Mesenchymal stem cell (in vitro differentiated cells and primary cell): Measurements from ENCODE around the gene TPRKB.
"Not testable (repeated sequence)": the region's sequence is repeated elsewhere in the genome, so short reads cannot be mapped to it uniquely, and the experiment has no call there.

Source experiments
- DNase-seq: peaks from one replicate; pipeline ENCODE4 v3.0.0-alpha.2; 2013
- H2AFZ ChIP-seq: one replicate; pipeline ENCODE4 v1.6.1; 2013; ENCODE audit warnings: low read depth, mild to moderate bottlenecking, control low read depth, inconsistent platforms, low read length, moderate library complexity
- H2AK5ac ChIP-seq: 2 replicates; pipeline ENCODE4 v1.6.1; 2013; ENCODE audit warnings: low read length, moderate library complexity, mild to moderate bottlenecking, inconsistent platforms; ENCODE audit not compliant: severe bottlenecking
- H2BK120ac ChIP-seq: one replicate; pipeline ENCODE4 v1.6.1; 2013; ENCODE audit warnings: low read depth, mild to moderate bottlenecking, inconsistent platforms, low read length, moderate library complexity
- H2BK12ac ChIP-seq, 2 experiments: one replicate each; pipeline ENCODE4 v1.6.1; 2013; ENCODE audit warnings: inconsistent platforms in 2 of 2, low read length in 2 of 2, mild to moderate bottlenecking in 2 of 2, moderate library complexity in 2 of 2, control low read depth in 1 of 2
- H2BK15ac ChIP-seq: one replicate; pipeline ENCODE4 v1.6.1; 2013; ENCODE audit warnings: mild to moderate bottlenecking, low read depth, inconsistent platforms; ENCODE audit not compliant: poor library complexity, severe bottlenecking
- H2BK5ac ChIP-seq: 2 replicates; pipeline ENCODE4 v1.6.1; 2013; ENCODE audit warnings: low read depth, mild to moderate bottlenecking, low read length, control low read depth, inconsistent platforms; ENCODE audit not compliant: poor library complexity, severe bottlenecking
- H3K14ac ChIP-seq, 2 experiments: one replicate each; pipeline ENCODE4 v1.6.1; 2013; ENCODE audit warnings: inconsistent platforms in 2 of 2, low read length in 2 of 2, control low read depth in 1 of 2, mild to moderate bottlenecking in 1 of 2, moderate library complexity in 1 of 2
- H3K18ac ChIP-seq, 2 experiments: one replicate each; pipeline ENCODE4 v1.6.1; 2013; ENCODE audit warnings: inconsistent platforms in 2 of 2, low read length in 2 of 2, control low read depth in 1 of 2, low read depth in 1 of 2, mild to moderate bottlenecking in 1 of 2
- H3K23ac ChIP-seq, 2 experiments: one replicate each; pipeline ENCODE4 v1.6.1; 2013; ENCODE audit warnings: inconsistent platforms in 2 of 2, low read length in 2 of 2, mild to moderate bottlenecking in 2 of 2, moderate library complexity in 2 of 2, control low read depth in 1 of 2
- H3K27ac ChIP-seq: 2 replicates; pipeline ENCODE4 v1.5.1; 2013; ENCODE audit warnings: mild to moderate bottlenecking, moderate library complexity, low read length, control low read depth, inconsistent platforms; ENCODE audit not compliant: poor library complexity, severe bottlenecking
- H3K27me3 ChIP-seq, 2 experiments: 2 replicates each; pipeline versions ENCODE4 v1.6.1 to v1.7.0; 2013; ENCODE audit warnings: low read length in 2 of 2, mild to moderate bottlenecking in 2 of 2, moderate library complexity in 2 of 2, control low read depth in 1 of 2, inconsistent platforms in 1 of 2; ENCODE audit not compliant: control insufficient read depth in 1 of 2, insufficient read depth in 1 of 2
- H3K36me3 ChIP-seq, 2 experiments: 2 replicates each; pipeline versions ENCODE4 v1.6.1 to v1.7.0; 2013; ENCODE audit warnings: low read length in 2 of 2, control low read depth in 1 of 2, inconsistent platforms in 1 of 2, low read depth in 1 of 2, mild to moderate bottlenecking in 1 of 2; ENCODE audit not compliant: insufficient read depth in 2 of 2, control insufficient read depth in 1 of 2
- H3K4ac ChIP-seq, 2 experiments: one replicate each; pipeline ENCODE4 v1.6.1; 2013; ENCODE audit warnings: inconsistent platforms in 2 of 2, low read length in 2 of 2, mild to moderate bottlenecking in 2 of 2, moderate library complexity in 2 of 2, control low read depth in 1 of 2, low read depth in 1 of 2
- H3K4me1 ChIP-seq: 2 replicates; pipeline ENCODE4 v1.6.1; 2013; ENCODE audit warnings: low read depth, low read length, control low read depth; ENCODE audit not compliant: control insufficient read depth, insufficient read depth
- H3K4me2 ChIP-seq: 2 replicates; pipeline ENCODE4 v1.6.1; 2013; ENCODE audit warnings: low read length, mild to moderate bottlenecking, inconsistent platforms; ENCODE audit not compliant: poor library complexity, severe bottlenecking
- H3K4me3 ChIP-seq, 2 experiments: 2 replicates each; pipeline versions ENCODE4 v1.5.1 to v1.7.0; 2013; ENCODE audit warnings: low read length in 2 of 2, mild to moderate bottlenecking in 2 of 2, control low read depth in 1 of 2, low read depth in 1 of 2; ENCODE audit not compliant: insufficient read depth in 1 of 2
- H3K79me1 ChIP-seq: replicated peaks from 2 replicates; pipeline ENCODE4 v1.6.1; 2013; ENCODE audit warnings: mild to moderate bottlenecking, control low read depth, low read length, inconsistent platforms; ENCODE audit not compliant: poor library complexity, severe bottlenecking
- H3K9ac ChIP-seq: 2 replicates; pipeline ENCODE4 v1.7.0; 2013; ENCODE audit warnings: mild to moderate bottlenecking, low read length, moderate library complexity
- H3K9me3 ChIP-seq: 2 replicates; pipeline ENCODE4 v1.7.0; 2013; ENCODE audit warnings: mild to moderate bottlenecking, low read length; ENCODE audit not compliant: control insufficient read depth
- H4K8ac ChIP-seq: one replicate; pipeline ENCODE4 v1.6.1; 2013; ENCODE audit warnings: inconsistent platforms, mild to moderate bottlenecking, low read length, moderate library complexity
- H4K91ac ChIP-seq: one replicate; pipeline ENCODE4 v1.6.1; 2013; ENCODE audit warnings: mild to moderate bottlenecking, low read length, inconsistent platforms
- WGBS: methylation state at CpG from one replicate; pipeline ENCODE4 v1.1.7; 2013; ENCODE audit warnings: mixed read lengths; 5-methylcytosine and 5-hydroxymethylcytosine counted together

TPRKB gene

DNA sequence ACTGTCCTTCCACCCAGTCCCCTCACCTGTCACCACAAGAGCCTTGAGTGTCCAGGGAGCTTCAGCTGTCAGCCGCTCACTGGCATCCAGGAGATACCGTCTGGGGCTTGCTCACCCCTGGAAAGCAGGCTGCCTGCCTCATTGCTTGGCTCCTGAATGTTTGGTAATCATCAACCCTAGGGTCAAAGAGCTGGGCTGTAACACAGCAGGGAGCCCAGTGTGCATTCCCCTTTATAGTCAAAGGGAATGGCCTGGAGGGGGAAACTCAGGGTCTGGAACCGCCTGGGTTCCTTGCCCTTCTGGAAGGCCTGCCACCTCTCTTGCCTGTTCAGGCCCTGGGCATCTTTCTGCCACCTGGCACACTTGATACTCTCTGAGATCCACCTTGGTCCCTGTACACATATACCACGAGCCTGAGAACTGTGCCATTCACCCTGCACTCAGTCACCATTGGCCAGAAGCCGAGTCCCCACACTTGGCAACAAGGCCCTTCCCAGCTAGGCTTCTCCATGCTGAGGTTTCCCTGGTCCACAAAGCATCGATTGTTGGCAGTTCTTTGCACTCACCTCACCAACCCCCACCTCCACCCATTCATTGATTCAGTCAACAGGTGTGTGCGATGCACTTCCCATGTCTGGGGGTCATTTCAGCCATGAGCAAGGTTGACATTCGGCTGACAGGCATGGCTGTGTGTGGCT lies 35.0 kb downstream of the TPRKB start:
- no peak for DNase-seq
- H3K79me1 ChIP-seq = no peaks in the 10 kb centered on the region
- no peaks in the 10 kb centered on the region for H3K9me3 ChIP-seq
- H3K23ac ChIP-seq = no peak overlapping the region
- peaks cover 32 to 62% of the 10 kb centered on the region in 2 experiments for H3K27me3 ChIP-seq
- no peak overlapping the region for H4K8ac ChIP-seq
- H2BK5ac ChIP-seq = no peak overlapping the region
- H3K4me3 ChIP-seq = no peak overlapping the region
- H3K4me2 ChIP-seq = no peak overlapping the region
- H3K27ac ChIP-seq = no peak overlapping the region
- peaks cover 17% of the 10 kb centered on the region for H3K4me1 ChIP-seq
- no peaks in the 10 kb centered on the region for H3K36me3 ChIP-seq
- H2AFZ ChIP-seq = no peak overlapping the region
- H3K9ac ChIP-seq = no peak overlapping the region
- H3K4ac ChIP-seq = no peak overlapping the region
- no peak overlapping the region for H2AK5ac ChIP-seq
- H2BK120ac ChIP-seq = no peak overlapping the region
- H2BK15ac ChIP-seq = no peak overlapping the region
- H2BK12ac ChIP-seq = no peak overlapping the region
- 73% methylated on average over 8 of the region's 8 CpGs for WGBS
- no peak overlapping the region for H3K18ac ChIP-seq
- no peak overlapping the region for H3K14ac ChIP-seq
- no peak overlapping the region for H4K91ac ChIP-seq

DNA sequence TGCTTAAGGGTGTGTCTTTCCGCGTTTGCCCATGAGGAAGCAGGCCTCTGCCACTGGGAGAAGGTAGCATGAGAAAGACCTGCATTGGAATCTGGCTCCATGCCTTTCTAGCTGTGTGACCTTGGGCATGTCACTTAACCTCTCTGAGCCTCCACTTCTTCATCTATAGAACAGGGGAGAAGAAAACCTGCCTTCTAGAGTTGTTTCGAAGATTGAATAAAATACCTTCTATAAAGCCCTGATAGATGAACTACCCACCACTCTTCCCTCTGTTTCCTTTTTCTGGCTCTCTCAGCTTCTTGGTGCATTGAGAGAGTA lies 35.7 kb downstream of the TPRKB start:
- H3K14ac ChIP-seq, H2AFZ ChIP-seq, H3K27ac ChIP-seq, H2BK120ac ChIP-seq, H2BK5ac ChIP-seq, H3K23ac ChIP-seq, H4K8ac ChIP-seq, DNase-seq, H3K4ac ChIP-seq, H3K79me1 ChIP-seq, H3K4me2 ChIP-seq, H4K91ac ChIP-seq, H2BK12ac ChIP-seq, H3K9ac ChIP-seq, H2AK5ac ChIP-seq, H3K18ac ChIP-seq, H3K36me3 ChIP-seq, H3K9me3 ChIP-seq, H2BK15ac ChIP-seq, H3K4me3 ChIP-seq: not testable (repeated sequence)
- Histone ChIP-seq H3K27me3 (peaks cover 28 to 58% of the 10 kb centered on the region in 2 experiments), H3K4me1 (peaks cover 17% of the 10 kb centered on the region)
- 90% methylated on average over 1 of the region's 3 CpGs for WGBS

DNA sequence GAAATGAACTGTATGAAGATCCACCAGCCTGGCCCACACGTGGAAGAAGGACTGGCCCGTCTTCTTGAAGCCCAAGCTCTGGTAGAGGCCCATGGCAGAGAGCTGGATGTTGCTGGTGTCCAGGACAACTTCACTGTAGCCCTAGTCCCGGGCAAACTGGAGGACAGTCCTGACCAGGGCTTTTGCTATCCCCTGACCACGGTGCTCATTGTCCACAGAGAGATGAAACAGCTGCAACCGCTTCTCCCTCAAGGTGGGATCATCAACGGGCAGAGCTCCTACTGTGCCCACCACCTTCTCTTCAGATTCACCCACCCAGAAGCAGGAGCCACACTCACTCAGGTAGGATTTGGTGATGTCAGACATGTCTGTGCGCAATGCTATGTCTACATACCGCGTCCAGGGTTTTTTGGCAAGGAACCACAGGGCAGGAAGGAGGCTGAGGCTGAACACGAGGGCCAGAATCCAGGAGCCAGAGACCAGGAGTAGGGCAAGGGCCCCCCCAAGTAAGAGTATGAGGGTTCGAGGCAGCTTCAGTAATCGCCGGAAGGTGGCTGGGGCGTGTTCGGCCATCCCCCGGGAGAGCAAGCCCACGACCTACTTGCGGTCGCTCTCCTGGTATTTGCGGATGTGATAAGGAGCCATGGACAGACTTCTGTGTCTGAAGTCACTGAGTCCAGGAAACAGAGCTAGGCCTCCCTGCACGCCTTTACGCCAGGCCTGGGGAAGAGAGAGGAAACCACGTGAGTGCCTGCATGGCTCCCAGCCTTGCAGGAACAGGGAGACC lies 36.3 kb downstream of the TPRKB start:
- H3K4ac ChIP-seq = no peak overlapping the region
- no peak overlapping the region for H2BK15ac ChIP-seq
- no peak overlapping the region for H3K18ac ChIP-seq
- H2BK5ac ChIP-seq = no peak overlapping the region
- no peaks in the 10 kb centered on the region for H3K79me1 ChIP-seq
- H3K27ac ChIP-seq = no peak overlapping the region
- no peak overlapping the region for H2BK12ac ChIP-seq
- H2BK120ac ChIP-seq = no peak overlapping the region
- H3K27me3 ChIP-seq = peaks cover 28 to 52% of the 10 kb centered on the region in 2 experiments
- H3K36me3 ChIP-seq = no peaks in the 10 kb centered on the region
- no peak overlapping the region for H2AFZ ChIP-seq
- H4K8ac ChIP-seq = no peak overlapping the region
- H3K4me2 ChIP-seq = no peak overlapping the region
- H3K23ac ChIP-seq = no peak overlapping the region
- peaks cover 17% of the 10 kb centered on the region for H3K4me1 ChIP-seq
- H3K14ac ChIP-seq = no peak overlapping the region
- no peak overlapping the region for H2AK5ac ChIP-seq
- WGBS = 88% methylated on average over 22 of the region's 23 CpGs
- H3K9me3 ChIP-seq = no peaks in the 10 kb centered on the region
- no peak overlapping the region for H4K91ac ChIP-seq
- no peak overlapping the region for H3K4me3 ChIP-seq
- no peak for DNase-seq
- no peak overlapping the region for H3K9ac ChIP-seq

DNA sequence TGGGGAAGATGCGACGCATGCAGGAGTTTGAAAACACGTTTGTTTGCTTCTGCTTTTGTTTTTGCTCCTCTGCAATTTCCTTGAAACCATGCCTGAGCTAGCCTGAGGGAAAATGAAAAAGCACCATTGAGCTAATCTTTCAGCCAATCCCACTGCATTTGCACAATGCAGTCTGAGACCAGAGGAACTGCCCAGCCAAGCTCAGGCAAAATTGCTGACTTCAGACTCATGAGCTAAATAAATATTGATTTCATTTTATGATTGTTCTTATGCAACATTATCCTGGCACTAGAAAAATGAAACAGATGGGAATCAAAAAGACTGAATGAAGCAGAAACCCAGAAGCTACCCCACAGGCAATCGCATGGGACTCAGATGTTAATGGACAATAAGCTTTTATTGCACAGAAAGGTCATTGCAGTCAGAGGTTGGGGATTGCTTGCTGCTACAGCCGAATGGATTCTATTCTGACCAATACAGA lies 37.0 kb downstream of the TPRKB start:
- no peaks in the 10 kb centered on the region for H3K36me3 ChIP-seq
- WGBS = 79% methylated on average over 5 of the region's 5 CpGs

More for the DNA sequence above, 37.0 kb downstream of the TPRKB start:
- Histone ChIP-seq H4K91ac (no peak overlapping the region), H2BK120ac (no peak overlapping the region), H3K9ac (no peak overlapping the region), H2BK5ac (no peak overlapping the region), H3K4me1 (peaks cover 17% of the 10 kb centered on the region), H3K79me1 (no peaks in the 10 kb centered on the region), H4K8ac (no peak overlapping the region), H3K9me3 (no peaks in the 10 kb centered on the region), H3K18ac (no peak overlapping the region), H2BK12ac (no peak overlapping the region), H3K4me2 (no peak overlapping the region), H3K4me3 (no peak overlapping the region), H2AK5ac (no peak overlapping the region), H3K23ac (no peak overlapping the region), H2AFZ (no peak overlapping the region), H3K14ac (no peak overlapping the region), H3K4ac (no peak overlapping the region), H2BK15ac (no peak overlapping the region), H3K27ac (no peak overlapping the region), H3K27me3 (peaks cover 25 to 50% of the 10 kb centered on the region in 2 experiments)
- DNase-seq = no peak
